Fibroblast of villous mesenchyme (primary cell): ENCODE measurements around the gene GSKIP. TPM values are rescaled to one million over a fixed set of nuclear protein-coding genes. Genes with fewer than 3 reads are reported as not detected.

Experiments
- DNase-seq: peaks from one replicate; pipeline ENCODE4 v3.0.0-alpha.2; 2010; ENCODE audit warnings: low read depth
- H3K4me3 ChIP-seq: 2 replicates; pipeline ENCODE4 v1.5.1; 2011; ENCODE audit warnings: low read depth, mild to moderate bottlenecking, low read length
- CTCF ChIP-seq: IDR thresholded peaks from 2 replicates; pipeline ENCODE4 v1.5.1; 2012; ENCODE audit warnings: low read depth, mild to moderate bottlenecking, low read length; ENCODE audit not compliant: insufficient read depth
- total RNA-seq: library from RNA; depleted of rRNA; stranded (reverse); fragments of >200 nt; gene quantifications from 2 replicates; pipeline ENCODE4 v1.2.3, GENCODE V29; 2012

The GSKIP gene
- total RNA-seq, 1 donor = 45.8 TPM

DNA sequence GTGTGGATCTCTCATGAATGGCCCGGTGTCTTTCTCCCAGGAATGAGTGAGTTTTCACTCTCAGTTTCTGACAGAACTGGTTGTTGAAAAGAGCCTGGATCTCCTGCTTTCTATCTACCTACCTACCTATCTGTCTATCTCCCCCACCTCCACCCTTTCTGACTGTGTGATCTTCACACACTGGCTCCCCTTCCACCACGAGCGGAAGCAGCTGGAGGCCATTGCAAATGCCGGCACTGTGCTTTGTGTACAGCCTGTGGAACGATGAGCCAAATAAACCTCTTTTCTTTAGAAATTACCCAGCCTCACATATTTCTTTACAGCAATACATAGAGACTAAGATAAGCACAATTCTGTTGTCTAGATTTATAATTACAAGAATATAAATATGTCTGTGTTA is 7.2 kb downstream of the GSKIP start:
- no peak for TF ChIP-seq CTCF
- DNase-seq = no peak
- H3K4me3 ChIP-seq = no peak overlapping the region

DNA sequence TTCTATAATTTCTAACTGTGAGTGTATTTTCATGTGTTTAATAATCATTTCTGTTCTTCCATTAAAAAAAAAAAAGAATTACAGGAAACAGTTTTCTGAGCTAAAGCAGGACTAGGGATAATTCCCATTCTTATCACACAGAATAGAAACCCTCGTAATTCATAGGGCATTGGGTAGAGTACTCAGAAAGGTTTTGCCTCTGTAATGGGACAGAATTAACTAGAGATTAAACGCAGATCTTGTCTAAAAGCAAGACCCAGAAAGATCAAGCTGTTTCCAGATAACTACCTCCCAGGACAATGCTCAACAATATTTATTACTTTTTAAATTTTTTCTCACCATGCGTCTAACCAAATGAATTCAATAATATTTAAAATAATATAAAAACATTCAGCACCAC is 10.2 kb downstream of the GSKIP start:
- TF ChIP-seq CTCF = no peak
- no peak for DNase-seq
- H3K4me3 ChIP-seq = no peak overlapping the region

- no peak for TF ChIP-seq CTCF
- no peak overlapping the region for H3K4me3 ChIP-seq
- DNase-seq = no peak
These were observed 12.8 kb downstream of the GSKIP start for GRCh38 chr14:96376093-96376492.

GRCh38 chr14:96380735-96381134 is 17.4 kb downstream of the GSKIP start:
- DNase-seq = no peak
- no peak for TF ChIP-seq CTCF
- no peak overlapping the region for H3K4me3 ChIP-seq

- H3K4me3 ChIP-seq = no peak overlapping the region
- no peak for DNase-seq
- no peak for TF ChIP-seq CTCF
These were observed 20.1 kb downstream of the GSKIP start for GRCh38 chr14:96383445-96383844.

DNA sequence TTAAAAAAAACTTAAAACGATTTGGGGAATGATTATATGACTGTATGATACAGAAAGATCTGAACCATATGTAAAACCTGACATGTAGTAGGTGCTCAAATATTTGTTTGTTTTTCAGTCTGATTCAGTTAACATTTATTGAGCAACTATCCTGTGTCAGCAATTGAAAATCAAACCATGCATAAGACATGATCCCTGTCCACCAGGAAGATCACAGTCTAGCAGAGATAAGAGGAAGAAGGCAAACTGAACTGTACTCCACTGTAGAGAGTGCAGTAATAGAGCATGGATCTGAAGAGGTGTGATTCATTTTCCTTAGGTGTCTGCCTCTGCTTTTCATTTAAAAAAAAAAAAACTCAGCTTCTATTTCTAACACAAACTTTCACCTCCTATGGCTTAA is 20.7 kb downstream of the GSKIP start:
- no peak overlapping the region for H3K4me3 ChIP-seq
- TF ChIP-seq CTCF = no peak
- no peak for DNase-seq

DNA sequence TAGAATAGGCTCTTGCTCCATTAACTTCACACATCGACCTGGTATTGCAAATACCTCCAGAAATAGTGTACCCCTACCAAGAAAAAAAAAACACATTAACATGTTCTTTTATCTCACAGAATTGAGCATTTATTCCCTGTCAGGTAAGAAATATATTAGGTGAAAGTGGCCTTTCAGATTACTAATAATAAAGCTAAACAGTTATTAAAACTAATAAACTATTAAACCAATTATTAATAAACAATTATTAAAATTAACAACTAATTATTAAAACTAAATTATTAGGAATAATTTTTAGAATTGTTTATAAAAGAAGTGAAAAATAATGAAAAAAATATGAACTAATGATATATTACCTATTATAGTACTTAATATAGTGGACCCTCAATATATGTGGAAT is 21.4 kb downstream of the GSKIP start:
- TF ChIP-seq CTCF = no peak
- no peak for DNase-seq
- no peak overlapping the region for H3K4me3 ChIP-seq
